ENCODE data around the gene GLA. TPM values are rescaled to one million over a fixed set of nuclear protein-coding genes. Genes with fewer than 3 reads are reported as not detected.

Gene GLA
- total and polyA plus RNA-seq, 2 of the 13 experiments (the other 11 are each of a cell fraction or from before 2014, with no cell fraction given): 31.4 to 59.3 TPM

DNA sequence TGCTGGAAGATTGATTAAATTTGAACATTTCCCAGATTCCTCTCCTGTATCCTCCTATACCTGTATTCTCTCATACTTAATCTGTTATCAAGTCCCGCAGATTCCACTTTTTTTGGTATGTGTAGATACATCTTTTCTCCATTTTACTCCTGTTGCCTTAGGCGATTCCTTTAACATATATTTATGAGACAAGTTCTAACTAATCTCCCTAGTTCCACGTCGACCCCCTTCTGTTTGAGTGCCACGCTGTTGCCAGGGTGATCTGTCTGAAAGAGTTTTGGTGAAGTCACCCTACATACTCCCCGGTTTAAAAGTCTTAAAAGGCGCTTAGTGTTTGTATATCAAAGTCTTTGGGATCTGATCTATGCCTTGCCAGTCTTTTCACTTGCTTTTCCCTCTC, 2.7 kb upstream of the GLA start (continued):
- TF ChIP-seq, protein P1, sequence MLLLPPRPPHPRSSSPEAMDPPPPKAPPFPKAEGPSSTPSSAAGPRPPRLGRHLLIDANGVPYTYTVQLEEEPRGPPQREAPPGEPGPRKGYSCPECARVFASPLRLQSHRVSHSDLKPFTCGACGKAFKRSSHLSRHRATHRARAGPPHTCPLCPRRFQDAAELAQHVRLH (CRISPR knock-in tag; IDR thresholded peaks at IDR 0.05; ENCODE audit: borderline replicate concordance, low read depth): no peak

- in situ Hi-C loops (cut with HindIII; ENCODE audit: extremely low pct_ligation_motif_present, low pct_unique_long_range_greater_than_20kb): no loop called here
- FAIRE-seq: no peak
- no peak for ATAC-seq
- TF ChIP-seq CSRNP1 (CRISPR knock-in tag; IDR thresholded peaks at IDR 0.05) (no peak), MEIS2 (CRISPR knock-in tag; IDR thresholded peaks at IDR 0.05) (no peak), NR2F6 (IDR thresholded peaks at IDR 0.05) (no peak), NR2F6 (CRISPR knock-in tag; IDR thresholded peaks at IDR 0.05) (no peak), NR3C1 (CRISPR knock-in tag; IDR thresholded peaks at IDR 0.05) (no peak), RFXANK (CRISPR knock-in tag; IDR thresholded peaks at IDR 0.05) (no peak), ZBTB8A (CRISPR knock-in tag; IDR thresholded peaks at IDR 0.05; ENCODE audit: borderline replicate concordance, low read depth) (no peak), CHCHD3 (CRISPR knock-in tag; IDR thresholded peaks at IDR 0.05) (no peak), ZNF431 (CRISPR knock-in tag; IDR thresholded peaks at IDR 0.05; ENCODE audit: borderline replicate concordance, low read depth) (no peak), ZNF577 (CRISPR knock-in tag; IDR thresholded peaks at IDR 0.05; ENCODE audit: borderline replicate concordance, low read depth) (no peak)
- TF ChIP-seq, protein P2, sequence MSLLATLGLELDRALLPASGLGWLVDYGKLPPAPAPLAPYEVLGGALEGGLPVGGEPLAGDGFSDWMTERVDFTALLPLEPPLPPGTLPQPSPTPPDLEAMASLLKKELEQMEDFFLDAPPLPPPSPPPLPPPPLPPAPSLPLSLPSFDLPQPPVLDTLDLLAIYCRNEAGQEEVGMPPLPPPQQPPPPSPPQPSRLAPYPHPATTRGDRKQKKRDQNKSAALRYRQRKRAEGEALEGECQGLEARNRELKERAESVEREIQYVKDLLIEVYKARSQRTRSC (CRISPR knock-in tag; IDR thresholded peaks at IDR 0.05; ENCODE audit: low read depth): no peak
- TF ChIP-seq, protein P3, sequence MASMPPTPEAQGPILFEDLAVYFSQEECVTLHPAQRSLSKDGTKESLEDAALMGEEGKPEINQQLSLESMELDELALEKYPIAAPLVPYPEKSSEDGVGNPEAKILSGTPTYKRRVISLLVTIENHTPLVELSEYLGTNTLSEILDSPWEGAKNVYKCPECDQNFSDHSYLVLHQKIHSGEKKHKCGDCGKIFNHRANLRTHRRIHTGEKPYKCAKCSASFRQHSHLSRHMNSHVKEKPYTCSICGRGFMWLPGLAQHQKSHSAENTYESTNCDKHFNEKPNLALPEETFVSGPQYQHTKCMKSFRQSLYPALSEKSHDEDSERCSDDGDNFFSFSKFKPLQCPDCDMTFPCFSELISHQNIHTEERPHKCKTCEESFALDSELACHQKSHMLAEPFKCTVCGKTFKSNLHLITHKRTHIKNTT (CRISPR knock-in tag; IDR thresholded peaks at IDR 0.05): no peak
- TF ChIP-seq, protein P4, sequence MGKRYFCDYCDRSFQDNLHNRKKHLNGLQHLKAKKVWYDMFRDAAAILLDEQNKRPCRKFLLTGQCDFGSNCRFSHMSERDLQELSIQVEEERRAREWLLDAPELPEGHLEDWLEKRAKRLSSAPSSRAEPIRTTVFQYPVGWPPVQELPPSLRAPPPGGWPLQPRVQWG (CRISPR knock-in tag; IDR thresholded peaks at IDR 0.05; ENCODE audit: borderline replicate concordance, low read depth): no peak
- TF ChIP-seq, protein P5, sequence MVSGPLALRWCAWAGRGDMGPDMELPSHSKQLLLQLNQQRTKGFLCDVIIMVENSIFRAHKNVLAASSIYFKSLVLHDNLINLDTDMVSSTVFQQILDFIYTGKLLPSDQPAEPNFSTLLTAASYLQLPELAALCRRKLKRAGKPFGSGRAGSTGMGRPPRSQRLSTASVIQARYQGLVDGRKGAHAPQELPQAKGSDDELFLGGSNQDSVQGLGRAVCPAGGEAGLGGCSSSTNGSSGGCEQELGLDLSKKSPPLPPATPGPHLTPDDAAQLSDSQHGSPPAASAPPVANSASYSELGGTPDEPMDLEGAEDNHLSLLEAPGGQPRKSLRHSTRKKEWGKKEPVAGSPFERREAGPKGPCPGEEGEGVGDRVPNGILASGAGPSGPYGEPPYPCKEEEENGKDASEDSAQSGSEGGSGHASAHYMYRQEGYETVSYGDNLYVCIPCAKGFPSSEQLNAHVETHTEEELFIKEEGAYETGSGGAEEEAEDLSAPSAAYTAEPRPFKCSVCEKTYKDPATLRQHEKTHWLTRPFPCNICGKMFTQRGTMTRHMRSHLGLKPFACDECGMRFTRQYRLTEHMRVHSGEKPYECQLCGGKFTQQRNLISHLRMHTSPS (CRISPR knock-in tag; IDR thresholded peaks at IDR 0.05; ENCODE audit: low read depth): no peak
Measured at GRCh38 chrX:101409043-101409442, 1.3 kb upstream of the GLA start.

More at GRCh38 chrX:101409043-101409442, 1.3 kb upstream of the GLA start:
- Histone ChIP-seq H2AFZ (ENCODE audit: low read length) (no peak overlapping the region), H3K79me2 (ENCODE audit: insufficient read depth, low read length) (peaks cover 49% of the 10 kb centered on the region), H3K4me1 (ENCODE audit: insufficient read depth, low read length) (peaks cover 8% of the 10 kb centered on the region), H3K9ac (ENCODE audit: insufficient read depth, low read depth, low read length) (peak overlapping the region; percentile 97), H3K4me3 (replicated peaks in 1 of 3; ENCODE audit: insufficient read depth in 1 of 3, low read depth in 2 of 3, low read length in 3 of 3) (peak overlapping the region; percentile 66 to 79 (median 73)), H3K9me3 (ENCODE audit: low read length) (no peaks in the 10 kb centered on the region), H3K36me3 (replicated peaks in 1 of 2; ENCODE audit: control insufficient read depth in 1 of 2, insufficient read depth in 2 of 2, low read length in 2 of 2) (peaks cover 0 to 14% of the 10 kb centered on the region in 2 experiments; a peak in 3 of 5 replicates), H3K4me2 (ENCODE audit: low read depth, low read length) (peak overlapping the region; percentile 71), H3K27me3 (ENCODE audit: control insufficient read depth in 1 of 2, insufficient read depth in 2 of 2, low read length in 2 of 2) (no peaks in the 10 kb centered on the region), H3K27ac (ENCODE audit: extremely low read length, insufficient read depth, low read length) (peak overlapping the region; percentile 97), H4K20me1 (ENCODE audit: insufficient read depth, low read length) (peaks cover 5% of the 10 kb centered on the region; the same call in 1 of the 2 replicates)
- no peak for DNase-seq (ENCODE audit: low spot score)
- WGBS (ENCODE audit: low lambda C conversion rate): 0% methylated on average over 6 of the region's 6 CpGs
- CTCF ChIA-PET (ENCODE audit: low intra/inter-chr PET ratio, low total read pairs): no interaction called here
- no TSS peak for BruUV-seq (replicated peaks)
- intact Hi-C loops (cut with micrococcal nuclease; ENCODE audit: unreplicated experiment): loop anchor here (5.0 kb wide), 1 partner anchor 62 kb away; the partner anchor contains the start of gene TIMM8A
- POLR2A ChIA-PET: no interaction called here

Data from HepG2 (cell line).